Measurements from ENCODE around the gene PLPPR1.

DNA sequence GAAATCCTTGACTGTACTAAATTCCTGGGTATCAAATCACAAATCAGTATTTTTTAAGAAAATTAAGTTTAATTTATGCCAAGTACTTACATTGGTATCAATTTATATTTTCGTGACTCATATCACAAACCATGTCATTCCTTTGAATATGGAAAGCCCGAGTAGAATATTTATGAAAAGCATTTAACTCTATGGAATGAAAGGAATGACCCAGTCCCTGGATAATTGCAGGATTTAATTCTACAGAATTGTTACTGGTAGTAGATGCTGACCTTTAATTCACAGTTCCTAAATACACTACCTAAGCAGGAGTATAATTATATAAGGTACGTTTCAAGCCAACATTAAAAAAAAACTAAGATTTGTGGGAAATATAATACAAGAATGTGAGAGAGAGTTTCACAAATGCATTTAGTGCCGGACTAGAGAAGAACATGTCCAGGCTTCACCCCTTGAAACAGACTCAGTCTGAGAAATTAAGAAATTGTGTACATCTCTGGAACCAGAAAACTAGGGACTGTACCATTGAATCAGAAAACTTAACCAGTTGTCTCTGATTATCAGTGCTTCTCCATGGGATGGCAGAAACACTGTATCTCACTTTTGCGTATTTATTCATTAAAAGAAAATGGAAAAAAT lies 28.5 kb upstream of the PLPPR1 start:
- TF ChIP-seq, protein P1, sequence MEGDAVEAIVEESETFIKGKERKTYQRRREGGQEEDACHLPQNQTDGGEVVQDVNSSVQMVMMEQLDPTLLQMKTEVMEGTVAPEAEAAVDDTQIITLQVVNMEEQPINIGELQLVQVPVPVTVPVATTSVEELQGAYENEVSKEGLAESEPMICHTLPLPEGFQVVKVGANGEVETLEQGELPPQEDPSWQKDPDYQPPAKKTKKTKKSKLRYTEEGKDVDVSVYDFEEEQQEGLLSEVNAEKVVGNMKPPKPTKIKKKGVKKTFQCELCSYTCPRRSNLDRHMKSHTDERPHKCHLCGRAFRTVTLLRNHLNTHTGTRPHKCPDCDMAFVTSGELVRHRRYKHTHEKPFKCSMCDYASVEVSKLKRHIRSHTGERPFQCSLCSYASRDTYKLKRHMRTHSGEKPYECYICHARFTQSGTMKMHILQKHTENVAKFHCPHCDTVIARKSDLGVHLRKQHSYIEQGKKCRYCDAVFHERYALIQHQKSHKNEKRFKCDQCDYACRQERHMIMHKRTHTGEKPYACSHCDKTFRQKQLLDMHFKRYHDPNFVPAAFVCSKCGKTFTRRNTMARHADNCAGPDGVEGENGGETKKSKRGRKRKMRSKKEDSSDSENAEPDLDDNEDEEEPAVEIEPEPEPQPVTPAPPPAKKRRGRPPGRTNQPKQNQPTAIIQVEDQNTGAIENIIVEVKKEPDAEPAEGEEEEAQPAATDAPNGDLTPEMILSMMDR (IDR thresholded peaks at IDR 0.05), result no peak
- TF ChIP-seq EP300 (IDR thresholded peaks at IDR 0.05), result no peak
